Measurements from ENCODE around the gene SLCO1C1.

DNA sequence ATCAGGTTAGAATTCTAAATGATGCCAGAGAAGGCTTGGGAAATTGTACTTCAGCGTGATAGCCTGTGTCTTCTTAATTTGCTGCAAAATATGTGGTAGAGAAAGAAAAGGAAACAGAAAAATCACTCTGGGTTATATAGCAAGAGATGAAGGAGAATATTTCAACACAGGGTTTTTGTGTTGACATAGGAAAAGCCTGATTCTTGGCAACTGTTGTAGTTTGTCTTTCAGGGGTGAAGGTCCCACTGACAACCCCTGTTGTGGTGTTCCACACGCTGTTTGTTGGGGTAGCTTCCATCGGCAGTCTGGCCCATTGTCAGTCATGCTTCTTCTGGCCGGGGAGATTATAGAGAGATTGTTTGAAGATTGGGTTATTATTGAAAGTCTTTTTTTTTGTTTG is 13.8 kb upstream of the SLCO1C1 start:
- TF ChIP-seq POLR2A (IDR thresholded peaks at IDR 0.05), result no peak
- TF ChIP-seq, protein P1, sequence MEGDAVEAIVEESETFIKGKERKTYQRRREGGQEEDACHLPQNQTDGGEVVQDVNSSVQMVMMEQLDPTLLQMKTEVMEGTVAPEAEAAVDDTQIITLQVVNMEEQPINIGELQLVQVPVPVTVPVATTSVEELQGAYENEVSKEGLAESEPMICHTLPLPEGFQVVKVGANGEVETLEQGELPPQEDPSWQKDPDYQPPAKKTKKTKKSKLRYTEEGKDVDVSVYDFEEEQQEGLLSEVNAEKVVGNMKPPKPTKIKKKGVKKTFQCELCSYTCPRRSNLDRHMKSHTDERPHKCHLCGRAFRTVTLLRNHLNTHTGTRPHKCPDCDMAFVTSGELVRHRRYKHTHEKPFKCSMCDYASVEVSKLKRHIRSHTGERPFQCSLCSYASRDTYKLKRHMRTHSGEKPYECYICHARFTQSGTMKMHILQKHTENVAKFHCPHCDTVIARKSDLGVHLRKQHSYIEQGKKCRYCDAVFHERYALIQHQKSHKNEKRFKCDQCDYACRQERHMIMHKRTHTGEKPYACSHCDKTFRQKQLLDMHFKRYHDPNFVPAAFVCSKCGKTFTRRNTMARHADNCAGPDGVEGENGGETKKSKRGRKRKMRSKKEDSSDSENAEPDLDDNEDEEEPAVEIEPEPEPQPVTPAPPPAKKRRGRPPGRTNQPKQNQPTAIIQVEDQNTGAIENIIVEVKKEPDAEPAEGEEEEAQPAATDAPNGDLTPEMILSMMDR (IDR thresholded peaks at IDR 0.05), result no peak

Data from Peyer's patch (tissue), 4 donors.